Activated B cell treated with CpG ODN at 0.5 μM for 24 hours (primary cell): ENCODE data around the gene PTRHD1. TPM values are rescaled to one million over a fixed set of nuclear protein-coding genes. Genes with fewer than 3 reads are reported as not detected.

Experiments
- ATAC-seq: fragments of 200-7000 bp; cut with Tn5 transposase; one replicate; pipeline ENCODE4 v1.10.0; 2021; ENCODE audit warnings: low read depth, mild to moderate bottlenecking, moderate library complexity
- CTCF ChIA-PET: fragments of 350-600 bp; sonication (Branson Sonifier 250); formaldehyde crosslinking; loops from one replicate; lab custom pipeline; 2021; ENCODE audit warnings: antibody characterized with exemption; lab: Charles Lee
- POLR2A ChIA-PET: fragments of 350-600 bp; sonication (Branson Sonifier 250); formaldehyde crosslinking; loops from one replicate; lab custom pipeline; 2021; ENCODE audit warnings: antibody characterized with exemption; lab: Charles Lee
- DNase-seq: peaks from one replicate; pipeline ENCODE4 v3.0.0; 2022
- H3K27ac Mint-ChIP-seq: one replicate; pipeline ENCODE4 v1.8.0; 2020; ENCODE audit warnings: mixed read lengths
- H3K27me3 Mint-ChIP-seq: one replicate; pipeline ENCODE4 v1.8.0; 2021; ENCODE audit warnings: mixed read lengths
- H3K36me3 Mint-ChIP-seq: one replicate; pipeline ENCODE4 v1.8.0; 2021; ENCODE audit warnings: low read depth, mixed read lengths
- H3K4me1 Mint-ChIP-seq: one replicate; pipeline ENCODE4 v1.8.0; 2021; ENCODE audit warnings: mixed read lengths
- H3K4me3 Mint-ChIP-seq: one replicate; pipeline ENCODE4 v1.8.0; 2020; ENCODE audit warnings: mild to moderate bottlenecking, mixed read lengths
- H3K9me3 Mint-ChIP-seq: one replicate; pipeline ENCODE4 v1.8.0; 2020; ENCODE audit warnings: mixed read lengths
- CTCF ChIP-seq: fragments of 200-600 bp; IDR thresholded peaks from one replicate; pipeline ENCODE4 v1.8.0; 2022; ENCODE audit warnings: antibody characterized with exemption, mild to moderate bottlenecking
- intact Hi-C: fragments of 100-400 bp; cut with micrococcal nuclease; formaldehyde crosslinking; loops from one replicate; pipeline ENCODE4 v1.15.1; 2024
- total RNA-seq: library from RNA; stranded (reverse); gene quantifications from 2 replicates; pipeline ENCODE4 v1.2.3, GENCODE V29; 2022

PTRHD1 gene
- total RNA-seq, 1 donor from 2014 or later = 41.1 TPM

DNA sequence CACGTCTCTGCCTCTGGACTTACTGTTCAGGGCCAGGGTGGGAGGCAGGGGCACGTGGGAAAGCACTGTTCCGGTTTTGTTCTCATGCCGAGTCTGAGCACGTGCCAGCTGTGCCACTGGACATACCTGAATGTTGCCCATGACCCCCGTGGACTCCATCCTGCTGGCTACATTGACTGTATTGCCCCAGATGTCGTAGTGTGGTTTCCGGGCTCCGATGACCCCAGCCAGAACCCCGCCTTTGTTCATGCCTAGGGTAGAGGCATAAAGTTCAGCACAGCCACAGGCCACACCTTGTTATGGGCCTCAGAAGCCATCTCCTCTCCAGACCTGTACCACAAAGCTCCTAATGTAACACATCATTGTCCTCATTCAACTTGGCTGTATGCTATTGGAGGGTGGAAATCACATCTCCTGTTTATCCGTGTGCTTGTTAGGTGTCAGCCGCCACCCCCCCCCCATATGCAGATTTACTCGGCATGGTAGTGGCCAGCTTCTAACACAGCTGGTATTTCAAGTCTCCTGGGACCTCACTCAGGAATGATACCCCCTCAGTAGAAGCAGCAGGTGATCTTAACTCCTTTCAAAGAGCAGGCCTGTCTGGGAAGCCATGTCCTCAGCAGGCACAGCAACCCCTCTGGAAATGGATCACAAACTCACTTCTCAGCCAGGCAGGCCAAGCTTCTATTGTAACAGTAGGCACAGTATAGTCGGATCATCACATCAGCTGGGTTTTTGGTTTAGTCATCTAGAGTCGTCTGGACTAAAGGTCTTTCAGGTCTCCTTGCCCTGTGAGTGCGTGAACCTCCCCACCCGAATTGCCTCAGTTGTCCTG lies 27.6 kb upstream of the PTRHD1 start:
- no peaks in the 10 kb centered on the region for H3K9me3 Mint-ChIP-seq
- ChIA-PET POLR2A (interaction anchor here (0.6 kb wide), 1 partner anchor 61 kb away, joined by 3 read pairs; no protein-coding TSS in a partner anchor), CTCF (interaction anchor here (2.2 kb wide), 1 partner anchor 411 kb away, joined by 7 read pairs; no protein-coding TSS in a partner anchor)
- H3K27ac Mint-ChIP-seq = no peak overlapping the region
- peaks cover 81% of the 10 kb centered on the region for H3K36me3 Mint-ChIP-seq
- no peaks in the 10 kb centered on the region for H3K27me3 Mint-ChIP-seq
- peaks cover 3% of the 10 kb centered on the region for H3K4me1 Mint-ChIP-seq
- DNase-seq (no peak), ATAC-seq (no peak)
- no peak overlapping the region for H3K4me3 Mint-ChIP-seq
- no peak for TF ChIP-seq CTCF
- intact Hi-C loops = no loop called here

DNA sequence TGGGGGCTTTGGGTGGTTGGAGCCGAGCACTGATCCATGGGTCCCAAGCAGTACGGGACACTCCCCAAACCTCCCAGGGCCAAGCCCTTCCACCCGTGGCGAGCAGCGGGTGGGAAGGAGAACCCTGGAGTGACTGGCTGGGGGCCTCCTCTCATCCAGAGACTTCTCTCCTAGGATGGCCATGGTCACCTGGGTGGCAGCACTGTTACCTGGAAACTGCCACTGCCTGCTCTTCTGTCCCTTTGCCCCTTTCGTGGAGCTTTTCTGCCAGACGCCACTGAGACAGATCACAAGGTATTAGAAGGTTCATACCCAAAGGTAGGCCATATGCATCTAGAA lies 27.0 kb upstream of the PTRHD1 start:
- Mint-ChIP-seq H3K27ac (no peak overlapping the region), H3K36me3 (peaks cover 84% of the 10 kb centered on the region), H3K27me3 (no peaks in the 10 kb centered on the region), H3K9me3 (no peaks in the 10 kb centered on the region), H3K4me1 (peaks cover 3% of the 10 kb centered on the region), H3K4me3 (no peak overlapping the region)
- TF ChIP-seq CTCF = no peak
- ATAC-seq (no peak), DNase-seq (no peak)
- CTCF ChIA-PET = interaction anchor here (2.2 kb wide), 1 partner anchor 410 kb away, joined by 7 read pairs; no protein-coding TSS in a partner anchor
- intact Hi-C loops = no loop called here
- POLR2A ChIA-PET = interaction anchor here (0.6 kb wide), 1 partner anchor 41 kb away, joined by 3 read pairs; no protein-coding TSS in a partner anchor

- ChIA-PET POLR2A (interaction anchor here (0.6 kb wide), 1 partner anchor 41 kb away, joined by 3 read pairs; no protein-coding TSS in a partner anchor), CTCF (interaction anchor here (2.2 kb wide), 1 partner anchor 409 kb away, joined by 7 read pairs; no protein-coding TSS in a partner anchor)
- no peak for ATAC-seq
- DNase-seq = no peak
- no peaks in the 10 kb centered on the region for H3K9me3 Mint-ChIP-seq
- no peaks in the 10 kb centered on the region for H3K4me1 Mint-ChIP-seq
- H3K27ac Mint-ChIP-seq = no peak overlapping the region
- no peak for TF ChIP-seq CTCF
- H3K36me3 Mint-ChIP-seq = peaks cover 84% of the 10 kb centered on the region
- H3K27me3 Mint-ChIP-seq = no peaks in the 10 kb centered on the region
- intact Hi-C loops = no loop called here
- H3K4me3 Mint-ChIP-seq = no peak overlapping the region
These were observed 26.4 kb upstream of the PTRHD1 start for GRCh38 chr2:24819442-24820174.

GRCh38 chr2:24818721-24819167 lies 25.6 kb upstream of the PTRHD1 start:
- intact Hi-C loops = no loop called here
- POLR2A ChIA-PET = no interaction called here
- Mint-ChIP-seq H3K27ac (no peak overlapping the region), H3K4me1 (no peaks in the 10 kb centered on the region), H3K9me3 (no peaks in the 10 kb centered on the region), H3K36me3 (peaks cover 80% of the 10 kb centered on the region), H3K4me3 (no peak overlapping the region), H3K27me3 (no peaks in the 10 kb centered on the region)
- no peak for TF ChIP-seq CTCF
- ATAC-seq (no peak), DNase-seq (no peak)
- CTCF ChIA-PET = interaction anchor here (1.3 to 2.2 kb wide), 2 partner anchors 9 to 409 kb away, joined by 3 to 7 read pairs; no protein-coding TSS in a partner anchor
